ENCODE results near the gene CRYBG2.
A peak's percentile ranks its signal among the peaks of the same experiment; 100 is the strongest.
"Not testable (repeated sequence)": the region's sequence is repeated elsewhere in the genome, so short reads cannot be mapped to it uniquely, and the experiment has no call there.

Gene CRYBG2

GRCh38 chr1:26314501-26314900 is 39.4 kb downstream of the CRYBG2 start:
- no peak overlapping the region for H3K27ac ChIP-seq (ENCODE audit: low read depth, low read length)
- no peak overlapping the region for H3K4me3 ChIP-seq (ENCODE audit: low read depth in 1 of 2, low read length in 2 of 2)

DNA sequence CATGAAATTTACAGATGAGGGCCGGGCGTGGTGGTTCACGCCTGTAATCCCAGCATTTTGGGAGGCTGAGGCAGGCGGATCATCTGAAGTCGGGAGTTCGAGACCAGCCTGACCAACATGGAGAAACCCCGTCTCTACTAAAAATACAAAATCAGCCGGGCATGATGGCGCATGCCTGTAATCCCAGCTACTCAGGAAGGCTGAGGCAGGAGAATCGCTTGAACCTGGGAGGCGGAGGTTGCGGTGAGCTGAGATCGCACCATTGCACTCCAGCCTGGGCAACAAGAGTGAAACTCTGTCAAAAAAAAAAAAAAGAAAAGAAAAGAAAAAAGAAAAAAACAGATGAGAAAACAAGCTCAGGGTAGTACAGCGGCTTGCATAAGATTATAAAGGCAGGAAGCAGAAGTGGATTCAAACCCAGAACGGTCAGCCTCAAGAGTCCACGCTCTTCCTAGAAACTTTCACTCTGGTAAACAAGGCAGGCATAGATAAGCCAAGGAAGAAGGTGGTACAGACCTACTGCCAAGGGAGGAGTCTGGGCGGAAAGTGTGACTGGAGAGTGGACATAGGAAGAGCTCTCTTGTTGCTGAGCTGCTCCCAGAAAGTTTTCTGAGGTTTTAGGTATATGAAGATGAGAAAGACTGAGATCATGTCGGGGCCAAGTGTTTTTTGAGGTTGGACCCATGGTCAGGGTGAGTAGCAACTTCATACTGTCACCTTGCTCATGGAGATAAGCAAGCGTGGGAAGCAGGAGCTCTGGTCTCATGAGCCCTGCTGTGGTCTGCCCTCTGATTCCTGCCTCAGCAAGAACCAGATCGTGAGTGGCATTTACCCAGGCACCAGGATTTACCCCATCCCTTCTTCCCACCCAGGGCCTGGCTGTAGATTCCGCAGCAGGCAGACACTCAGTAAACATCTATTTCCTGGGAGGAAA is 45.7 kb downstream of the CRYBG2 start:
- H3K36me3 ChIP-seq (ENCODE audit: control insufficient read depth in 1 of 2, insufficient read depth in 2 of 2, low read length in 2 of 2); H3K27me3 ChIP-seq (ENCODE audit: control insufficient read depth in 1 of 2, insufficient read depth in 2 of 2, low read length in 2 of 2); H3K27ac ChIP-seq (ENCODE audit: low read depth, low read length); H3K9ac ChIP-seq (ENCODE audit: low read depth in 1 of 2, low read length in 2 of 2); H3K9me3 ChIP-seq (ENCODE audit: control insufficient read depth in 1 of 2, low read length in 2 of 2); H3K4me3 ChIP-seq (ENCODE audit: low read depth in 1 of 2, low read length in 2 of 2): not testable (repeated sequence)
- peaks cover 6 to 17% of the 10 kb centered on the region in 2 donors for H3K4me1 ChIP-seq (ENCODE audit: control insufficient read depth in 1 of 2, insufficient read depth in 2 of 2, low read length in 2 of 2)

More at GRCh38 chr1:26314501-26314900, 39.4 kb downstream of the CRYBG2 start:
- H3K36me3 ChIP-seq (ENCODE audit: control insufficient read depth in 1 of 2, insufficient read depth in 2 of 2, low read length in 2 of 2), result no peaks in the 10 kb centered on the region
- H3K4me1 ChIP-seq (ENCODE audit: control insufficient read depth in 1 of 2, insufficient read depth in 2 of 2, low read length in 2 of 2), result peaks cover 3 to 8% of the 10 kb centered on the region in 2 donors
- H3K27me3 ChIP-seq (ENCODE audit: control insufficient read depth in 1 of 2, insufficient read depth in 2 of 2, low read length in 2 of 2), result no peaks in the 10 kb centered on the region
- H3K9ac ChIP-seq (ENCODE audit: low read depth in 1 of 2, low read length in 2 of 2), result no peak overlapping the region
- no peaks in the 10 kb centered on the region for H3K9me3 ChIP-seq (ENCODE audit: control insufficient read depth in 1 of 2, low read length in 2 of 2)

DNA sequence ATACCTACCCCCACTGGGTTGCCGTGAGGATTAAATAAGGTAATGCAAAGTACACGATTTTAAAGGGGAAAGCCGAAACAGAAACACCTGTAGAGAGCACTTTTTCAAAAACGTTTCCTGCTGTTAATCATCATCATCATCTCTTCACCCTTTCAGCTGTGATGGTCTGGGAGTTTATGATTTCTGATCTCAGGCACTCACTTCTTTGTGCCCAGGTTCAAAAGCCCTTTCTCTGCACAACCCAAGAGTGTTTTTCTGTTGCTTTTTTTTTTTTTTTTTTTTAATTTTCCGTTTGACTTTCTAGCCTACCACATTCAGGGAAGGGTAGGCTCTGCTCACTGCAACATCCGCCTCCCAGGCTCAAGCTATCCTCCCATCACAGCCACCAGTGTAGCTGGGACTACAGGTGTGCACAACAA is 46.6 kb downstream of the CRYBG2 start:
- Histone ChIP-seq H3K4me3 (ENCODE audit: low read depth in 1 of 2, low read length in 2 of 2) (peak overlapping the region; percentile 53 to 97), H3K9ac (ENCODE audit: low read depth in 1 of 2, low read length in 2 of 2) (peak overlapping the region in 1 of 2 donors; percentile 23), H3K9me3 (ENCODE audit: control insufficient read depth in 1 of 2, low read length in 2 of 2) (no peaks in the 10 kb centered on the region), H3K27ac (ENCODE audit: low read depth, low read length) (no peak overlapping the region), H3K27me3 (ENCODE audit: control insufficient read depth in 1 of 2, insufficient read depth in 2 of 2, low read length in 2 of 2) (no peaks in the 10 kb centered on the region), H3K4me1 (ENCODE audit: control insufficient read depth in 1 of 2, insufficient read depth in 2 of 2, low read length in 2 of 2) (peaks cover 14 to 17% of the 10 kb centered on the region in 2 donors), H3K36me3 (ENCODE audit: control insufficient read depth in 1 of 2, insufficient read depth in 2 of 2, low read length in 2 of 2) (no peaks in the 10 kb centered on the region)

GRCh38 chr1:26306290-26307229 is 47.4 kb downstream of the CRYBG2 start, which contains the start of gene UBXN11:
UBXN11 (minus strand) TSS chr1:26306636; CDS start chr1:26302883, 3,753 bp downstream.
- Histone ChIP-seq H3K27me3 (ENCODE audit: control insufficient read depth in 1 of 2, insufficient read depth in 2 of 2, low read length in 2 of 2) (no peaks in the 10 kb centered on the region), H3K27ac (ENCODE audit: low read depth, low read length) (no peak within 1 kb of the TSS), H3K9ac (ENCODE audit: low read depth in 1 of 2, low read length in 2 of 2) (peak within 1 kb of the TSS; percentile 55 to 77), H3K9me3 (ENCODE audit: control insufficient read depth in 1 of 2, low read length in 2 of 2) (no peaks in the 10 kb centered on the region), H3K4me3 (ENCODE audit: low read depth in 1 of 2, low read length in 2 of 2) (peak within 1 kb of the TSS; percentile 82 to 97), H3K36me3 (ENCODE audit: control insufficient read depth in 1 of 2, insufficient read depth in 2 of 2, low read length in 2 of 2) (no peaks in the 10 kb centered on the region), H3K4me1 (ENCODE audit: control insufficient read depth in 1 of 2, insufficient read depth in 2 of 2, low read length in 2 of 2) (peaks cover 15 to 17% of the 10 kb centered on the region in 2 donors)

- Histone ChIP-seq H3K4me1 (ENCODE audit: control insufficient read depth in 1 of 2, insufficient read depth in 2 of 2, low read length in 2 of 2) (peaks cover 15 to 17% of the 10 kb centered on the region in 2 donors), H3K27ac (ENCODE audit: low read depth, low read length) (no peak overlapping the region), H3K27me3 (ENCODE audit: control insufficient read depth in 1 of 2, insufficient read depth in 2 of 2, low read length in 2 of 2) (no peaks in the 10 kb centered on the region), H3K9me3 (ENCODE audit: control insufficient read depth in 1 of 2, low read length in 2 of 2) (no peaks in the 10 kb centered on the region), H3K36me3 (ENCODE audit: control insufficient read depth in 1 of 2, insufficient read depth in 2 of 2, low read length in 2 of 2) (no peaks in the 10 kb centered on the region), H3K9ac (ENCODE audit: low read depth in 1 of 2, low read length in 2 of 2) (peak overlapping the region; percentile 55 to 77), H3K4me3 (ENCODE audit: low read depth in 1 of 2, low read length in 2 of 2) (peak overlapping the region; percentile 82 to 97)
Measured at GRCh38 chr1:26305667-26306289, 48.2 kb downstream of the CRYBG2 start.

DNA sequence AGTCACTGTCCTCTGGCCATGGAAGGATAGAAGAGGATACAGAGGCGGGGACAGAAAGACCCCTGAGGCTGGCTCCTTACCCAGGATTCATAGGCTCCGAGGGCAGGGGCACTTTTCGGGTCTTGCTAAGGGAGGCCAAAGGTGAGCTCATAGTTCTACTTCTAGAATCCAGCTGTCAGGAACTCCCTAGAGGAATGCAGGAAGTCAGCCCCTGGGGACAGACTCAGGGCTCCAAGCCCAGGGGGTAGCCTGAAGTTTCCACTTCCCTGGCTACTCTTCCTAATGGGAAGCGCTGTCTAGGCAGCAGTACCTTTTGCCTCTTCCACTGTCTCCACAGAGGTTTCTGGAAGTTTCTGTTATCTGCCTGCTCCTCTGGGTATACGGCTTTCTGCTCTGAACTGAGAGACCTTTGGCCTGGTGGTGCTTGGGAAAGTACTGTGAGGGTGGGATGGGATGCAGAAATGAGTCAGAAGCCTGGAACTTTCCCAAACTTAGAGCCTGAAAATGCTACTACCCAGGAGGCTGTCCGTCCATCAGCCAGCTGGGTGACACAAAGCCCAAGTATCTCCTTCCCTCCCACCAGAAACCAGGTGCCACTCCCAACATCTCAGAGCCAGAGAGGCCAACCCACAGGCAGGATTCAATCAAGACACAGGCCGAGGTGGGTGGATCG is 51.1 kb downstream of the CRYBG2 start:
- Histone ChIP-seq H3K36me3 (ENCODE audit: control insufficient read depth in 1 of 2, insufficient read depth in 2 of 2, low read length in 2 of 2) (no peaks in the 10 kb centered on the region), H3K27ac (ENCODE audit: low read depth, low read length) (no peak overlapping the region), H3K9me3 (ENCODE audit: control insufficient read depth in 1 of 2, low read length in 2 of 2) (no peaks in the 10 kb centered on the region), H3K4me3 (ENCODE audit: low read depth in 1 of 2, low read length in 2 of 2) (no peak overlapping the region), H3K27me3 (ENCODE audit: control insufficient read depth in 1 of 2, insufficient read depth in 2 of 2, low read length in 2 of 2) (no peaks in the 10 kb centered on the region), H3K4me1 (ENCODE audit: control insufficient read depth in 1 of 2, insufficient read depth in 2 of 2, low read length in 2 of 2) (peaks cover 15 to 17% of the 10 kb centered on the region in 2 donors), H3K9ac (ENCODE audit: low read depth in 1 of 2, low read length in 2 of 2) (no peak overlapping the region)

DNA sequence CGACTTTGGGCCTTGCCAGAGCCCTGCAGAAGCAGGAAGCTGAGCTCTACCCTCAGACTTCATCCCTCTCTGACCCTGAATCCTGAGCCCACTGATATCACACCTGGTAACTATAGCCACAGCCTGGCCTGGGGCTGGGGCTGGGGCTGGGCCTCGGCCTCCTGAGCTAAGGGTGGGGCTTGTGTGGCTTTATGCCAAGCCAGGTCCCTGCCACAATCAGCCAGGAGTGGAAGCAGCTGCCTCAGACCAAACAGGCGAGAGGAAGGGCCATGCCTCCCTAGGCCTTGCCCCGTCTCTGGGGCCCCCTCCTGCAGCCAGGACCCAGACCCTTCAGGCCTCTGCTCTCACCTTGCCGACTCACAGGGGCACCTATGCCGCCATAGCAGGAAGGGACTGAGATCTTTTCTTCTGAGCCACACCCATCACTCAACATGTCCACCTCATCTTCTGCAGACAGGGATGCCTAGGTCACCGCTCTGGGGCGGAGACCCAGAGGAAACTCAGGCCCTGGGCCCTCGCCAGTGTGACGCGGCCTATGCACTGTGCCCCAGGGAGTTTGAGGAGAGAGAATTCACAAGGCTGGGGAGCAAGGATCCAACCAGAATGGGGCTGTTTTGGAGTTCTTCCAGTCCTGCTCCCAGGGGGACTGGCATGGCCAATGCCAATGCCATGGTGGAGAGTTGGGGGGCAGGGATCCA is 53.2 kb downstream of the CRYBG2 start:
- Histone ChIP-seq H3K4me1 (ENCODE audit: control insufficient read depth in 1 of 2, insufficient read depth in 2 of 2, low read length in 2 of 2) (peaks cover 3 to 11% of the 10 kb centered on the region in 2 donors), H3K27ac (ENCODE audit: low read depth, low read length) (no peak overlapping the region), H3K4me3 (ENCODE audit: low read depth in 1 of 2, low read length in 2 of 2) (no peak overlapping the region), H3K27me3 (ENCODE audit: control insufficient read depth in 1 of 2, insufficient read depth in 2 of 2, low read length in 2 of 2) (no peaks in the 10 kb centered on the region), H3K9ac (ENCODE audit: low read depth in 1 of 2, low read length in 2 of 2) (no peak overlapping the region), H3K36me3 (ENCODE audit: control insufficient read depth in 1 of 2, insufficient read depth in 2 of 2, low read length in 2 of 2) (peaks cover 0 to 5% of the 10 kb centered on the region in 2 donors), H3K9me3 (ENCODE audit: control insufficient read depth in 1 of 2, low read length in 2 of 2) (no peaks in the 10 kb centered on the region)

- Histone ChIP-seq H3K9me3 (ENCODE audit: control insufficient read depth in 1 of 2, low read length in 2 of 2) (no peaks in the 10 kb centered on the region), H3K4me3 (ENCODE audit: low read depth in 1 of 2, low read length in 2 of 2) (no peak overlapping the region), H3K9ac (ENCODE audit: low read depth in 1 of 2, low read length in 2 of 2) (no peak overlapping the region)
Measured at GRCh38 chr1:26297791-26298124, 56.2 kb downstream of the CRYBG2 start.

More at GRCh38 chr1:26297791-26298124, 56.2 kb downstream of the CRYBG2 start:
- Histone ChIP-seq H3K27ac (ENCODE audit: low read depth, low read length) (no peak overlapping the region), H3K36me3 (ENCODE audit: control insufficient read depth in 1 of 2, insufficient read depth in 2 of 2, low read length in 2 of 2) (peaks cover 0 to 5% of the 10 kb centered on the region in 2 donors), H3K27me3 (ENCODE audit: control insufficient read depth in 1 of 2, insufficient read depth in 2 of 2, low read length in 2 of 2) (no peaks in the 10 kb centered on the region), H3K4me1 (ENCODE audit: control insufficient read depth in 1 of 2, insufficient read depth in 2 of 2, low read length in 2 of 2) (peaks cover 0 to 4% of the 10 kb centered on the region in 2 donors)

All from duodenal mucosa (tissue), 2 donors.